H1 (cell line): Measurements from ENCODE around the gene CGB2. TPM values are rescaled to one million over a fixed set of nuclear protein-coding genes. Genes with fewer than 3 reads are reported as not detected.

ENCODE experiments used
- CTCF ChIA-PET: fragments of 300-600 bp; sonication (Branson Sonifier 250); formaldehyde crosslinking; loops from one replicate; lab custom pipeline; 2021; ENCODE audit not compliant: partially characterized antibody; lab: Charles Lee
- POLR2A ChIA-PET: fragments of 300-600 bp; sonication (Branson Sonifier 250); formaldehyde crosslinking; loops from one replicate; lab custom pipeline; 2021; ENCODE audit warnings: inconsistent platforms; ENCODE audit not compliant: partially characterized antibody; lab: Charles Lee
- DNase-seq, 2 experiments: peaks; one replicate each; pipeline versions ENCODE4 v3.0.0 to v3.0.0-alpha.2; 2010 to 2022; ENCODE audit warnings: low spot score in 2 of 2, low read depth in 1 of 2, mixed read lengths in 1 of 2
- FAIRE-seq: peaks from 2 replicates; lab custom pipeline; 2011; peaks lifted over from hg19 to GRCh38; lab: Jason Lieb, UNC
- H2AFZ ChIP-seq: 2 replicates; pipeline ENCODE4 v1.8.1; 2012; ENCODE audit warnings: low read length, inconsistent platforms
- H2AK5ac ChIP-seq: 2 replicates; pipeline ENCODE4 v1.6.1; 2013; ENCODE audit warnings: low read depth, low read length
- H2BK120ac ChIP-seq: replicated peaks from 2 replicates; pipeline ENCODE3; 2013; ENCODE audit warnings: low read depth, low read length, inconsistent platforms
- H2BK12ac ChIP-seq: 2 replicates; pipeline ENCODE4 v1.6.1; 2013; ENCODE audit warnings: low read depth, low read length
- H2BK15ac ChIP-seq: 2 replicates; pipeline ENCODE4 v1.6.1; 2013; ENCODE audit warnings: low read length
- H2BK20ac ChIP-seq: 2 replicates; pipeline ENCODE4 v1.6.1; 2013; ENCODE audit warnings: low read length
- H2BK5ac ChIP-seq: 2 replicates; pipeline ENCODE4 v1.6.1; 2013; ENCODE audit warnings: low read depth, low read length
- H3K14ac ChIP-seq: 2 replicates; pipeline ENCODE4 v1.6.1; 2013; ENCODE audit warnings: inconsistent platforms; ENCODE audit not compliant: insufficient read length
- H3K18ac ChIP-seq: 2 replicates; pipeline ENCODE4 v1.6.1; 2013; ENCODE audit warnings: low read length; ENCODE audit errors: extremely low read depth
- H3K23ac ChIP-seq: 2 replicates; pipeline ENCODE4 v1.6.1; 2013; ENCODE audit warnings: inconsistent platforms; ENCODE audit not compliant: insufficient read length
- H3K23me2 ChIP-seq: 2 replicates; pipeline ENCODE4 v1.6.1; 2013; ENCODE audit warnings: low read depth, low read length
- H3K27ac ChIP-seq: 2 replicates; pipeline ENCODE4 v1.6.1; 2011; ENCODE audit warnings: low read depth, low read length, inconsistent platforms
- H3K27me3 ChIP-seq, 4 experiments: replicated peaks in 1 of 4; 1 replicate in 1 of 4; 2 replicates in 3 of 4; pipeline versions ENCODE4 v1.6.1 to v1.8.1; 2011 to 2013; ENCODE audit warnings: low read length in 3 of 4, mild to moderate bottlenecking in 3 of 4, inconsistent platforms in 2 of 4, mixed read lengths in 2 of 4, moderate library complexity in 1 of 4; ENCODE audit not compliant: control insufficient read depth in 3 of 4, insufficient read depth in 3 of 4; ENCODE audit errors: extremely low read depth in 1 of 4
- H3K36me3 ChIP-seq, 4 experiments: 2 replicates each; pipeline versions ENCODE4 v1.6.1 to v1.8.1; 2011 to 2013; ENCODE audit warnings: mild to moderate bottlenecking in 4 of 4, low read length in 3 of 4, moderate library complexity in 2 of 4, control low read depth in 1 of 4, inconsistent platforms in 1 of 4; ENCODE audit not compliant: insufficient read depth in 4 of 4, control insufficient read depth in 2 of 4
- H3K4ac ChIP-seq: replicated peaks from 2 replicates; pipeline ENCODE3; 2013; ENCODE audit warnings: low read length, low read depth, mixed read lengths, inconsistent platforms; ENCODE audit not compliant: insufficient read length
- H3K4me1 ChIP-seq, 4 experiments: replicated peaks in 1 of 4; 1 replicate in 1 of 4; 2 replicates in 3 of 4; pipeline versions ENCODE4 v1.6.1 to v1.8.1; 2011 to 2013; ENCODE audit warnings: low read length in 3 of 4, inconsistent platforms in 2 of 4, mixed read lengths in 1 of 4; ENCODE audit not compliant: insufficient read depth in 4 of 4, control insufficient read depth in 3 of 4
- H3K4me2 ChIP-seq, 2 experiments: 2 replicates each; pipeline versions ENCODE4 v1.6.1 to v1.8.1; 2011 to 2013; ENCODE audit warnings: low read depth in 2 of 2, low read length in 2 of 2, control low read depth in 1 of 2, inconsistent platforms in 1 of 2, mild to moderate bottlenecking in 1 of 2; ENCODE audit not compliant: insufficient read depth in 1 of 2
- H3K4me3 ChIP-seq, 4 experiments: fragments of 200-600, 300-600 bp in 1 of 4; sonication (generic), shearing (Covaris generic), sonication (Bioruptor Twin) in 1 of 4; 2 replicates each; pipeline versions ENCODE4 v1.5.1 to v1.8.1; 2011 to 2016; ENCODE audit warnings: low read length in 4 of 4, low read depth in 3 of 4, control low read depth in 2 of 4, inconsistent platforms in 2 of 4, mild to moderate bottlenecking in 2 of 4, mixed read lengths in 1 of 4, moderate library complexity in 1 of 4; ENCODE audit not compliant: insufficient read depth in 2 of 4; ENCODE audit errors: extremely low read depth in 1 of 4
- H3K56ac ChIP-seq: replicated peaks from 2 replicates; pipeline ENCODE3; 2013; ENCODE audit warnings: low read depth, mild to moderate bottlenecking, mixed read lengths, low read length, inconsistent platforms; ENCODE audit not compliant: insufficient read length
- H3K79me1 ChIP-seq: 2 replicates; pipeline ENCODE4 v1.6.1; 2013; ENCODE audit warnings: low read depth, low read length, control low read depth
- H3K79me2 ChIP-seq, 2 experiments: 2 replicates each; pipeline versions ENCODE4 v1.6.1 to v1.8.1; 2012 to 2013; ENCODE audit warnings: low read length in 2 of 2, mild to moderate bottlenecking in 2 of 2, inconsistent platforms in 1 of 2; ENCODE audit not compliant: insufficient read depth in 2 of 2, control insufficient read depth in 1 of 2
- H3K9ac ChIP-seq, 4 experiments: replicated peaks in 1 of 4; 1 replicate in 1 of 4; 2 replicates in 3 of 4; pipeline versions ENCODE4 v1.6.1 to v1.8.1; 2011 to 2013; ENCODE audit warnings: low read depth in 3 of 4, low read length in 3 of 4, control low read depth in 2 of 4, mild to moderate bottlenecking in 2 of 4, moderate library complexity in 2 of 4, inconsistent platforms in 1 of 4; ENCODE audit errors: extremely low read depth in 1 of 4
- H3K9me3 ChIP-seq, 2 experiments: 2 replicates each; pipeline versions ENCODE4 v1.6.1 to v1.8.1; 2012 to 2013; ENCODE audit warnings: mild to moderate bottlenecking in 2 of 2, moderate library complexity in 2 of 2, control low read depth in 1 of 2, inconsistent platforms in 1 of 2, low read depth in 1 of 2, low read length in 1 of 2, mixed read lengths in 1 of 2; ENCODE audit not compliant: insufficient read depth in 2 of 2
- H4K20me1 ChIP-seq, 2 experiments: replicated peaks in 1 of 2; 2 replicates each; pipeline versions ENCODE3 to v1.8.1; 2011 to 2013; ENCODE audit warnings: inconsistent platforms in 2 of 2, low read length in 2 of 2, mild to moderate bottlenecking in 1 of 2; ENCODE audit not compliant: insufficient read depth in 2 of 2, control insufficient read depth in 1 of 2
- H4K5ac ChIP-seq: 2 replicates; pipeline ENCODE4 v1.6.1; 2013; ENCODE audit warnings: low read length, low read depth, mixed read lengths, inconsistent platforms; ENCODE audit not compliant: insufficient read length
- H4K8ac ChIP-seq: 2 replicates; pipeline ENCODE4 v1.8.0; 2013; ENCODE audit warnings: mild to moderate bottlenecking, moderate library complexity, low read length, inconsistent platforms; ENCODE audit not compliant: insufficient read depth; ENCODE audit errors: extremely low read depth
- H4K91ac ChIP-seq: replicated peaks from 2 replicates; pipeline ENCODE3; 2013; ENCODE audit warnings: low read length, mixed read lengths, inconsistent platforms; ENCODE audit not compliant: insufficient read length
- WGBS, 2 experiments: shearing (Covaris generic) in 1 of 2; methylation state at CpG; one replicate each; pipeline versions ENCODE4 v1.1.6 to v1.1.7; 2013 to 2015; ENCODE audit warnings: low lambda C conversion rate in 2 of 2, mixed read lengths in 2 of 2, inconsistent platforms in 1 of 2, low coverage in 1 of 2, missing lambda C conversion rate in 1 of 2; ENCODE audit not compliant: insufficient replicate concordance in 2 of 2, insufficient coverage in 1 of 2, insufficient read length in 1 of 2; ENCODE audit errors: extremely low coverage in 1 of 2, missing lambda C conversion rate in 1 of 2; 5-methylcytosine and 5-hydroxymethylcytosine counted together
- polyA plus RNA-seq, 7 experiments: library from polyadenylated mRNA; depleted of rRNA in 3 of 7; stranded (reverse) in 5 of 7; unstranded in 2 of 7; fragments of >200 nt in 5 of 7; fragments of 200-250 nt in 2 of 7; gene quantifications; 1 replicate in 5 of 7; 2 replicates in 1 of 7; 4 replicates in 1 of 7; pipeline versions ENCODE4 v1.2.1 to v1.2.3, GENCODE V29; 2011 to 2013; ENCODE audit warnings: missing spikeins in 2 of 7, mixed read lengths in 2 of 7
- total RNA-seq: library from RNA; stranded (reverse); fragmentation: NEBNext Ultra II Directional; extraction: Animal tissue kit (Norgen Biotek cat#: 25700); gene quantifications from 2 replicates; pipeline ENCODE4 v1.2.1, GENCODE V29; 2021

Gene CGB2
- total and polyA plus RNA-seq, 2 of the 8 experiments (the other 6 are each of a cell fraction or from before 2014, with no cell fraction given) = 0.71 to 3.2 TPM

DNA sequence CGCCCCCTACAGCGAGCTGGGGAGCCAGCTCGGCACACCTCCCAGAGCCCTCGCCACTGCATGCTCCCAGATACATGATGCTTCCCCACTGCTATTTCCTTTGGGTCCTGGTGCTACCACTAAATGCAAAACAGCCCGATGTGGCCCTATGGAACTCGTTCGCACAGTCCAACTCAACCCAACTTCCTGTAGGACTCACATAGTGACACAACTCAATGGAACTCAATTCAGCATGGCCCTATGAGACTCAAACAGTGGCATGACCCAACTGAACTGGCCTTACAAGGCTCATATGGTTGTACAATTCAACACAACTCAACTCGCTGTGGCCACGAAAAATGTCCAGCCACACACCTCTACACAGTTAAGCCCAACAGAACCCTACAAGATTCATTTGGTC, 37.3 kb downstream of the CGB2 start:
- H2BK12ac ChIP-seq = no peak overlapping the region
- no peak for FAIRE-seq

More for the DNA sequence above, 37.3 kb downstream of the CGB2 start:
- Histone ChIP-seq H2BK20ac (no peak overlapping the region), H2AFZ (no peak overlapping the region), H3K4me2 (no peak overlapping the region), H3K4me3 (no peak overlapping the region), H2AK5ac (0 out of 2 replicates have a peak overlapping the region, but pooled peaks have one; percentile 28), H4K8ac (no peak overlapping the region), H3K56ac (no peak overlapping the region), H3K79me1 (no peaks in the 10 kb centered on the region), H2BK120ac (no peak overlapping the region), H3K27me3 (peaks cover 26 to 80% (median 70%) of the 10 kb centered on the region in 4 experiments), H2BK15ac (no peak overlapping the region), H3K4me1 (peaks cover 0 to 19% (median 16%) of the 10 kb centered on the region in 4 experiments; a peak in 6 of 7 replicates), H3K18ac (no peak overlapping the region), H3K36me3 (peaks cover 0 to 4% (median 0%) of the 10 kb centered on the region in 4 experiments; a peak in 1 of 8 replicates), H3K79me2 (no peaks in the 10 kb centered on the region), H3K23me2 (peaks cover 8% of the 10 kb centered on the region), H4K20me1 (no peaks in the 10 kb centered on the region), H3K9ac (no peak overlapping the region), H3K27ac (no peak overlapping the region), H3K9me3 (peaks cover 0 to 5% of the 10 kb centered on the region in 2 experiments; a peak in 1 of 4 replicates), H3K14ac (no peak overlapping the region), H3K4ac (no peak overlapping the region), H4K5ac (no peak overlapping the region), H2BK5ac (no peak overlapping the region), H3K23ac (no peak overlapping the region), H4K91ac (no peak overlapping the region)
- ChIA-PET CTCF (interaction anchor here (0.9 to 2.2 kb wide), 9 partner anchors 8 to 259 kb away, joined by 3 to 11 read pairs (median 4); partner anchors contain the start of gene CGB7), POLR2A (interaction anchor here (1.3 to 1.4 kb wide), 3 partner anchors 9 to 197 kb away, joined by 3 to 4 read pairs (median 3); partner anchors contain the start of gene PPP1R15A)
- DNase-seq = no peak
- 91% methylated on average over 9 of the region's 9 CpGs; no CpG with 5 or more reads in 1 of the 2 experiments for whole genome bisulfite sequencing, 2 experiments
